GM12878 (cell line): ENCODE measurements around the gene TPT1.

Experiments used
- ETV6 ChIP-seq, 2 experiments: fragments of 450-650 bp in 1 of 2; IDR thresholded peaks in 1 of 2; conservative IDR thresholded peaks in 1 of 2; 2 replicates each; pipeline ENCODE4 v1.6.1; 2014; ENCODE audit warnings: antibody characterized with exemption in 1 of 2, borderline replicate concordance in 1 of 2, low read depth in 1 of 2, mild to moderate bottlenecking in 1 of 2, moderate library complexity in 1 of 2
- GABPA ChIP-seq: IDR thresholded peaks from 2 replicates; pipeline ENCODE4 v1.6.1; 2014; ENCODE audit warnings: antibody characterized with exemption, low read depth, mild to moderate bottlenecking, inconsistent platforms
- POLR2A ChIP-seq: IDR thresholded peaks from 2 replicates; pipeline ENCODE4 v1.6.1; 2011; ENCODE audit warnings: low read depth, mild to moderate bottlenecking, low read length
- RELA ChIP-seq: fragments of 450-650 bp; IDR thresholded peaks from 2 replicates; pipeline ENCODE4 v1.8.0; 2014; ENCODE audit warnings: borderline replicate concordance; ENCODE audit not compliant: partially characterized antibody
- SMAD5 ChIP-seq: IDR thresholded peaks from 2 replicates; pipeline ENCODE4 v1.6.1; 2016; ENCODE audit warnings: antibody characterized with exemption, low read depth
- TF ChIP-seq, protein P1 (sequence below): fragments of 450-650 bp; IDR thresholded peaks from 2 replicates; pipeline ENCODE4 v1.6.1; 2016; ENCODE audit warnings: mild to moderate bottlenecking

DNA sequence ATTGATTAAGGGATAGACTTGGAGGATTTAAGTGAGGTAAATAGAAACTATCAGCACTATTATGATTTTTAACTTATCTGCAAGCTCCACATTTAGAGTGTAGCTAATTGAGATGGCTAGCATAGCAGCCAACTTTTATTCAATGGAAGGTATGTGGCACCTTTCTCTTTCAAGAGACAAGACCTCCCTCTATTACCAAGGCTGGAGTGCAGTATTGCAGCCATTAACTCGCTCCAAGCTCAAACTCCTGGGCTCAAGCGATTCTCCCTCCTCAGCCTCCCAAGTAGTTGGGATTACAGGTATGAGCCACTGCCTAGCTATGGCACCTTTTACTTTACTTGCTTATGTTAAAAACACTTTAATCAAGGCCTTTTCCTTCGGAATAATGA lies 8.2 kb downstream of the TPT1 start:
- TF ChIP-seq RELA (no peak), POLR2A (no peak), GABPA (no peak), ETV6 (conservative IDR thresholded peaks at IDR 0.05 in 1 of 2, IDR thresholded peaks at IDR 0.05 in 1 of 2; ENCODE audit: borderline replicate concordance in 1 of 2, low read depth in 1 of 2) (no peak), SMAD5 (no peak)
- TF ChIP-seq, protein P1, sequence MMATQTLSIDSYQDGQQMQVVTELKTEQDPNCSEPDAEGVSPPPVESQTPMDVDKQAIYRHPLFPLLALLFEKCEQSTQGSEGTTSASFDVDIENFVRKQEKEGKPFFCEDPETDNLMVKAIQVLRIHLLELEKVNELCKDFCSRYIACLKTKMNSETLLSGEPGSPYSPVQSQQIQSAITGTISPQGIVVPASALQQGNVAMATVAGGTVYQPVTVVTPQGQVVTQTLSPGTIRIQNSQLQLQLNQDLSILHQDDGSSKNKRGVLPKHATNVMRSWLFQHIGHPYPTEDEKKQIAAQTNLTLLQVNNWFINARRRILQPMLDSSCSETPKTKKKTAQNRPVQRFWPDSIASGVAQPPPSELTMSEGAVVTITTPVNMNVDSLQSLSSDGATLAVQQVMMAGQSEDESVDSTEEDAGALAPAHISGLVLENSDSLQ = no peak
